B cell (primary cell): ENCODE measurements around the gene UMAD1. TPM values are rescaled to one million over a fixed set of nuclear protein-coding genes. Genes with fewer than 3 reads are reported as not detected.

ENCODE experiments used
- ATAC-seq: fragments of 200-7000 bp; cut with Tn5 transposase; one replicate; pipeline ENCODE4 v1.10.0; 2021; ENCODE audit warnings: low read depth, mild to moderate bottlenecking, moderate number of reproducible peaks, moderate library complexity
- CTCF ChIA-PET: fragments of 350-600 bp; sonication (Branson Sonifier 250); formaldehyde crosslinking; loops from one replicate; lab custom pipeline; 2021; ENCODE audit warnings: antibody characterized with exemption, inconsistent platforms; lab: Charles Lee
- POLR2A ChIA-PET: fragments of 350-600 bp; sonication (Branson Sonifier 250); formaldehyde crosslinking; loops from one replicate; lab custom pipeline; 2021; ENCODE audit warnings: antibody characterized with exemption; lab: Charles Lee
- DNase-seq: peaks from one replicate; pipeline ENCODE4 v3.0.0; 2013
- H2AFZ ChIP-seq: 2 replicates; pipeline ENCODE4 v1.6.1; 2012; ENCODE audit warnings: mild to moderate bottlenecking, low read depth, low read length; ENCODE audit not compliant: insufficient read depth, poor library complexity, severe bottlenecking
- H3K27ac ChIP-seq, 2 donors: 1 replicate in 1 of 2; 2 replicates in 1 of 2; pipeline ENCODE4 v1.5.1; 2012 to 2013; ENCODE audit warnings: low read length in 2 of 2, mild to moderate bottlenecking in 2 of 2, moderate library complexity in 1 of 2
- H3K27me3 ChIP-seq, 4 experiments: fragments of 200-600 bp in 1 of 4; sonication (generic) in 1 of 4; replicated peaks in 1 of 4; 1 replicate in 2 of 4; 2 replicates in 2 of 4; pipeline versions ENCODE4 v1.6.1 to v1.7.0; 2013 to 2016; ENCODE audit warnings: low read length in 3 of 4, mild to moderate bottlenecking in 2 of 4, mixed read lengths in 1 of 4, moderate library complexity in 1 of 4; ENCODE audit not compliant: insufficient read depth in 4 of 4, control insufficient read depth in 3 of 4; ENCODE audit errors: control extremely low read depth in 1 of 4
- H3K36me3 ChIP-seq, 2 experiments: replicated peaks in 1 of 2; 1 replicate in 1 of 2; 2 replicates in 1 of 2; pipeline versions ENCODE4 v1.6.1 to v1.7.1; 2013; ENCODE audit warnings: low read length in 1 of 2; ENCODE audit not compliant: insufficient read depth in 2 of 2, control insufficient read depth in 1 of 2; ENCODE audit errors: control extremely low read depth in 1 of 2, extremely low read depth in 1 of 2
- H3K4me1 ChIP-seq, 2 donors: fragments of 200-600 bp in 1 of 2; sonication (generic) in 1 of 2; 1 replicate in 1 of 2; 2 replicates in 1 of 2; pipeline versions ENCODE4 v1.5.1 to v1.6.1; 2013 to 2017; ENCODE audit warnings: low read length in 2 of 2; ENCODE audit not compliant: control insufficient read depth in 2 of 2, insufficient read depth in 2 of 2
- H3K4me2 ChIP-seq: replicated peaks from 2 replicates; pipeline ENCODE3; 2012; ENCODE audit warnings: mild to moderate bottlenecking, low read depth, low read length; ENCODE audit not compliant: poor library complexity, severe bottlenecking
- H3K4me3 ChIP-seq, 5 experiments: fragments of 200-600 bp in 1 of 5; sonication (generic) in 1 of 5; 1 replicate in 3 of 5; 2 replicates in 2 of 5; pipeline versions ENCODE4 v1.5.1 to v1.7.0; 2011 to 2016; ENCODE audit warnings: low read length in 4 of 5, mild to moderate bottlenecking in 4 of 5, low read depth in 2 of 5, control low read depth in 1 of 5, moderate library complexity in 1 of 5; ENCODE audit not compliant: insufficient read depth in 1 of 5; ENCODE audit errors: control extremely low read depth in 1 of 5, extremely low read depth in 1 of 5
- H3K79me2 ChIP-seq: fragments of 200-600 bp; sonication (generic); one replicate; pipeline ENCODE4 v1.6.0; 2016; ENCODE audit warnings: low read length; ENCODE audit not compliant: control insufficient read depth, insufficient read depth
- H3K9ac ChIP-seq: fragments of 200-600 bp; sonication (generic); 2 replicates; pipeline ENCODE4 v1.6.1; 2017; ENCODE audit warnings: mild to moderate bottlenecking, low read length, moderate library complexity
- H3K9me3 ChIP-seq, 3 donors: one replicate each; pipeline versions ENCODE4 v1.6.1 to v1.7.1; 2013; ENCODE audit warnings: low read length in 2 of 3; ENCODE audit not compliant: control insufficient read depth in 2 of 3, insufficient read depth in 1 of 3; ENCODE audit errors: control extremely low read depth in 1 of 3
- H4K20me1 ChIP-seq: 2 replicates; pipeline ENCODE4 v1.6.0; 2012; ENCODE audit warnings: mild to moderate bottlenecking, low read length; ENCODE audit not compliant: insufficient read depth, control insufficient read depth, poor library complexity, severe bottlenecking
- H3K27ac Mint-ChIP-seq: one replicate; pipeline ENCODE4 v1.8.0; 2021; ENCODE audit warnings: mixed read lengths
- H3K27me3 Mint-ChIP-seq: one replicate; pipeline ENCODE4 v1.8.0; 2021; ENCODE audit warnings: mixed read lengths
- H3K4me1 Mint-ChIP-seq: one replicate; pipeline ENCODE4 v1.8.0; 2021; ENCODE audit warnings: mixed read lengths
- H3K4me3 Mint-ChIP-seq: one replicate; pipeline ENCODE4 v1.8.0; 2021; ENCODE audit warnings: mixed read lengths
- H3K9me3 Mint-ChIP-seq: one replicate; pipeline ENCODE4 v1.8.0; 2022; ENCODE audit warnings: mixed read lengths; ENCODE audit not compliant: insufficient read depth
- EZH2 ChIP-seq: IDR thresholded peaks from 2 replicates; pipeline ENCODE4 v1.6.1; 2012; ENCODE audit warnings: borderline replicate concordance, low read depth, mild to moderate bottlenecking, moderate library complexity, low read length; ENCODE audit not compliant: insufficient read depth, poor library complexity, severe bottlenecking
- WGBS: methylation state at CpG from one replicate; pipeline ENCODE4 v1.1.5; 2013; ENCODE audit warnings: missing lambda C conversion rate; ENCODE audit not compliant: insufficient coverage; 5-methylcytosine and 5-hydroxymethylcytosine counted together
- intact Hi-C: fragments of 100-400 bp; cut with micrococcal nuclease; formaldehyde crosslinking; loops from one replicate; pipeline ENCODE4 v1.10.0; 2022
- polyA plus RNA-seq: library from polyadenylated mRNA; depleted of rRNA; stranded (reverse); fragments of >200 nt; gene quantifications from 2 replicates; pipeline ENCODE4 v1.2.3, GENCODE V29; 2012
- total RNA-seq, 2 donors: library from RNA; stranded (reverse); fragments of 120-200 nt in 1 of 2; gene quantifications; 1 replicate in 1 of 2; 2 replicates in 1 of 2; pipeline versions ENCODE4 v1.2.3 to v1.2.4, GENCODE V29; 2013 to 2022
- TF ChIP-seq, protein P1 (sequence below): fragments of 200-600 bp; IDR thresholded peaks from one replicate; pipeline ENCODE4 v1.8.0; 2022; ENCODE audit warnings: antibody characterized with exemption, mild to moderate bottlenecking

The UMAD1 gene
- total and polyA plus RNA-seq, 2 donors (not counting 1 experiment from before 2014, with no cell fraction given), result 11.6 to 25.9 TPM

DNA sequence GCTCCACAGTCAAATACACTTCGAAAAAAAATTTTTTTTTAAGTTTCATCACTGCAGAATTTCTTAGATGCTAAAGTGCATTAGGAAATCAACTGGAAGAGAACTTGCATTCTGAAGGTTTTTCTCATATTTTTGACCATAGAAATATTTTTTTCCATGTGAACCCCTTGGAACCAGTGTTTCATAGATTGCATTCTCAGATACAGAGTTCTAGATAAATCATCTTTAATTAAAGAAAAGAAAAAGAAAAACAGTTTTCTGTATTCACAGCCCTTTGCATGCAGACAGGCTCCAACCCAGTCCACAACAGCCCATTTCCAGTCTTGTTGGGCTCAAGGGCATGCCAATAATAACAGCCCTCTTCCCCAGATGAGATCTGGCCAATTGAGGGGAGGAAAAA, 153.4 kb downstream of the UMAD1 start:
- H3K27me3 Mint-ChIP-seq, result no peaks in the 10 kb centered on the region

DNA sequence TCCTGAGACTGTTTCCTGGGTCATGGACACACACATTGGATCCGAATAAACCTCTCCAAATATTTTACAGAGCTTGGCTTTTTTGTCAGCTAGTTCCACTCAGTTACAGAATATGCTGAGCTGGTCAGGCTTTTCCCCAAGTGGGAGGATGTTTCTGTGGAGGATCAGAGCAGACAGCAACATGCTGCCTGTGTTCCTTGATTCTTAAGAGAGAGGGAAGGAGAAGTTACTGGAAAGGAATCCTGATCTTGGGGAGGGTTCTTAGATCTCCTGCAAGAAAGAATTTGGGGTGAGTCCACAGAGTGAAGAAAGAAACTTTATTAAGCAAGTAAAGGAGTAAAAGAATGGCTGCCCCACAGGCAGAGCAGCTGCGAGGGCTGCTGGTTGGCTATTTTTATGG, 154.7 kb downstream of the UMAD1 start:
- intact Hi-C loops, result no loop called here
- Mint-ChIP-seq H3K4me1 (peaks cover 14% of the 10 kb centered on the region), H3K27me3 (no peaks in the 10 kb centered on the region), H3K27ac (no peak overlapping the region), H3K4me3 (no peak overlapping the region), H3K9me3 (no peaks in the 10 kb centered on the region)
- H3K27me3 ChIP-seq, result no peaks in the 10 kb centered on the region
- TF ChIP-seq EZH2, result no peak
- TF ChIP-seq, protein P1, sequence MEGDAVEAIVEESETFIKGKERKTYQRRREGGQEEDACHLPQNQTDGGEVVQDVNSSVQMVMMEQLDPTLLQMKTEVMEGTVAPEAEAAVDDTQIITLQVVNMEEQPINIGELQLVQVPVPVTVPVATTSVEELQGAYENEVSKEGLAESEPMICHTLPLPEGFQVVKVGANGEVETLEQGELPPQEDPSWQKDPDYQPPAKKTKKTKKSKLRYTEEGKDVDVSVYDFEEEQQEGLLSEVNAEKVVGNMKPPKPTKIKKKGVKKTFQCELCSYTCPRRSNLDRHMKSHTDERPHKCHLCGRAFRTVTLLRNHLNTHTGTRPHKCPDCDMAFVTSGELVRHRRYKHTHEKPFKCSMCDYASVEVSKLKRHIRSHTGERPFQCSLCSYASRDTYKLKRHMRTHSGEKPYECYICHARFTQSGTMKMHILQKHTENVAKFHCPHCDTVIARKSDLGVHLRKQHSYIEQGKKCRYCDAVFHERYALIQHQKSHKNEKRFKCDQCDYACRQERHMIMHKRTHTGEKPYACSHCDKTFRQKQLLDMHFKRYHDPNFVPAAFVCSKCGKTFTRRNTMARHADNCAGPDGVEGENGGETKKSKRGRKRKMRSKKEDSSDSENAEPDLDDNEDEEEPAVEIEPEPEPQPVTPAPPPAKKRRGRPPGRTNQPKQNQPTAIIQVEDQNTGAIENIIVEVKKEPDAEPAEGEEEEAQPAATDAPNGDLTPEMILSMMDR, result no peak
- no peak for ATAC-seq
- H3K36me3 ChIP-seq, result peaks cover 4 to 8% of the 10 kb centered on the region in 2 experiments
- H2AFZ ChIP-seq, result no peak overlapping the region
- ChIA-PET POLR2A (no interaction called here), CTCF (no interaction called here)
- H3K9ac ChIP-seq, result no peak overlapping the region
- no peak overlapping the region for H3K4me2 ChIP-seq
- DNase-seq, result no peak
- no peaks in the 10 kb centered on the region for H4K20me1 ChIP-seq
- peaks cover 4% of the 10 kb centered on the region for H3K79me2 ChIP-seq
- no peaks in the 10 kb centered on the region for H3K9me3 ChIP-seq
- no peak overlapping the region for H3K27ac ChIP-seq
- no peak overlapping the region for H3K4me3 ChIP-seq
- WGBS, result 100% methylated on average over 2 of the region's 2 CpGs
- peaks cover 4 to 6% of the 10 kb centered on the region in 2 donors for H3K4me1 ChIP-seq

More for the DNA sequence above, 153.4 kb downstream of the UMAD1 start:
- Histone ChIP-seq H3K9me3 (no peaks in the 10 kb centered on the region), H3K27ac (no peak overlapping the region), H3K79me2 (peaks cover 4% of the 10 kb centered on the region), H3K36me3 (peaks cover 4 to 8% of the 10 kb centered on the region in 2 experiments), H4K20me1 (no peaks in the 10 kb centered on the region), H3K9ac (no peak overlapping the region), H3K4me3 (no peak overlapping the region), H3K4me2 (no peak overlapping the region), H3K27me3 (no peaks in the 10 kb centered on the region), H2AFZ (no peak overlapping the region), H3K4me1 (peaks cover 4 to 9% of the 10 kb centered on the region in 2 donors)
- ChIA-PET POLR2A (no interaction called here), CTCF (no interaction called here)
- DNase-seq, result no peak
- intact Hi-C loops, result no loop called here
- TF ChIP-seq, protein P1, result no peak
- no peak for TF ChIP-seq EZH2
- no peak for ATAC-seq
- WGBS, result no CpG with 5 or more reads among the region's 1 CpG
- H3K27ac Mint-ChIP-seq, result no peak overlapping the region
- no peak overlapping the region for H3K4me3 Mint-ChIP-seq
- H3K9me3 Mint-ChIP-seq, result no peaks in the 10 kb centered on the region
- peaks cover 23% of the 10 kb centered on the region for H3K4me1 Mint-ChIP-seq
